Esophagus muscularis mucosa (tissue), 4 donors: Measurements from ENCODE around the gene TSC22D3. TPM values are rescaled to one million over a fixed set of nuclear protein-coding genes. Genes with fewer than 3 reads are reported as not detected.
"Not testable (repeated sequence)": the region's sequence is repeated elsewhere in the genome, so short reads cannot be mapped to it uniquely, and the experiment has no call there.

ENCODE experiments used
- DNase-seq: peaks from one replicate; pipeline ENCODE4 v3.0.0-alpha.2; 2017; ENCODE audit errors: extremely low spot score
- H3K27ac ChIP-seq, 4 donors: fragments of 200-600 bp; sonication (generic); replicated peaks in 1 of 4; 1 replicate in 3 of 4; 2 replicates in 1 of 4; pipeline ENCODE4 v1.5.1; 2016 to 2019; ENCODE audit warnings: mild to moderate bottlenecking in 1 of 4
- H3K27me3 ChIP-seq, 4 donors: fragments of 200-600 bp; sonication (generic); one replicate each; pipeline versions ENCODE4 v1.5.1 to v1.6.0; 2016 to 2019
- H3K36me3 ChIP-seq, 4 donors: fragments of 200-600 bp; sonication (generic); one replicate each; pipeline ENCODE4 v1.5.1; 2016 to 2019
- H3K4me1 ChIP-seq, 4 donors: fragments of 200-600 bp; sonication (generic); one replicate each; pipeline ENCODE4 v1.5.1; 2016 to 2019
- H3K4me3 ChIP-seq, 4 donors: fragments of 200-600 bp; sonication (generic); 1 replicate in 2 of 4; 2 replicates in 2 of 4; pipeline ENCODE4 v1.5.1; 2016 to 2019; ENCODE audit warnings: mild to moderate bottlenecking in 4 of 4, moderate library complexity in 1 of 4
- H3K9me3 ChIP-seq, 4 donors: fragments of 200-600 bp; sonication (generic); 1 replicate in 3 of 4; 2 replicates in 1 of 4; pipeline ENCODE4 v1.5.1; 2016 to 2019
- CTCF ChIP-seq, 3 experiments: fragments of 200-600 bp in 2 of 3; fragments of 450-650 bp in 1 of 3; sonication (generic) in 2 of 3; IDR thresholded peaks; one replicate each; pipeline ENCODE4 v1.5.1; 2017 to 2019; ENCODE audit warnings: antibody characterized with exemption in 3 of 3, mild to moderate bottlenecking in 2 of 3, moderate library complexity in 1 of 3
- EP300 ChIP-seq: sonication (generic); formaldehyde crosslinking; IDR thresholded peaks from one replicate; pipeline ENCODE4 v1.6.1; 2017; ENCODE audit warnings: antibody characterized with exemption
- POLR2A ChIP-seq: fragments of 450-650 bp; IDR thresholded peaks from one replicate; pipeline ENCODE4 v1.6.1; 2017; ENCODE audit warnings: antibody characterized with exemption, moderate library complexity, mild to moderate bottlenecking, low read depth
- POLR2AphosphoS5 ChIP-seq, 2 donors: sonication (generic); formaldehyde crosslinking; IDR thresholded peaks; one replicate each; pipeline ENCODE4 v1.6.1; 2017; ENCODE audit warnings: antibody characterized with exemption in 2 of 2
- WGBS: methylation state at CpG from one replicate; pipeline ENCODE4 v1.1.5; 2018; 5-methylcytosine and 5-hydroxymethylcytosine counted together
- intact Hi-C: fragments of 100-400 bp; cut with DNase I; formaldehyde crosslinking; loops from one replicate; pipeline ENCODE4 v1.15.1; 2023
- total RNA-seq, 4 donors: library from RNA; depleted of rRNA; stranded (reverse); fragments of >200 nt; gene quantifications; one replicate each; pipeline versions ENCODE4 v1.1.0 to v1.2.1, GENCODE V29; 2016

Gene TSC22D3
- total RNA-seq, 4 donors from 2014 or later = 389 to 1,047 (median 786) TPM

- Histone ChIP-seq H3K4me3 (peak overlapping the region; percentile 59 to 66 (median 64)), H3K27ac (peak overlapping the region; percentile 91 to 96 (median 92)), H3K9me3 (no peaks in the 10 kb centered on the region), H3K27me3 (no peaks in the 10 kb centered on the region), H3K36me3 (no peaks in the 10 kb centered on the region), H3K4me1 (peaks cover 21 to 65% (median 54%) of the 10 kb centered on the region in 4 donors)
- intact Hi-C loops = no loop called here
- no peak for TF ChIP-seq CTCF (IDR thresholded peaks at IDR 0.05)
- TF ChIP-seq POLR2A = no peak
- peak; percentile 30 to 77 for TF ChIP-seq POLR2AphosphoS5 (IDR thresholded peaks at IDR 0.05)
- TF ChIP-seq EP300 = no peak
- DNase-seq = peak; percentile 94
- WGBS = 45% methylated on average over 9 of the region's 9 CpGs
Measured at GRCh38 chrX:107674480-107675364, 100.9 kb downstream of the TSC22D3 start.

- no peaks in the 10 kb centered on the region for H3K27me3 ChIP-seq
- DNase-seq = peak; percentile 95
- no peaks in the 10 kb centered on the region for H3K36me3 ChIP-seq
- peaks cover 21 to 58% (median 50%) of the 10 kb centered on the region in 4 donors for H3K4me1 ChIP-seq
- intact Hi-C loops = loop anchor here (2.0 kb wide), 1 partner anchor 43 kb away; no protein-coding TSS in a partner anchor
- 47% methylated on average over 6 of the region's 7 CpGs for WGBS
- H3K9me3 ChIP-seq = no peaks in the 10 kb centered on the region
- H3K27ac ChIP-seq = peak overlapping the region; percentile 91 to 96 (median 92)
- TF ChIP-seq POLR2AphosphoS5 (IDR thresholded peaks at IDR 0.05) (peak; percentile 75 to 83), POLR2A (no peak), CTCF (IDR thresholded peaks at IDR 0.05) (no peak), EP300 (peak; percentile 71)
- H3K4me3 ChIP-seq = peak overlapping the region; percentile 59 to 66 (median 64)
Measured at GRCh38 chrX:107673933-107674479, 101.6 kb downstream of the TSC22D3 start.

GRCh38 chrX:107673431-107673830 is 102.2 kb downstream of the TSC22D3 start:
- Histone ChIP-seq H3K27me3 (no peaks in the 10 kb centered on the region), H3K27ac (peak overlapping the region; percentile 91 to 96 (median 92)), H3K36me3 (no peaks in the 10 kb centered on the region), H3K4me1 (peaks cover 21 to 52% (median 45%) of the 10 kb centered on the region in 4 donors), H3K9me3 (no peaks in the 10 kb centered on the region), H3K4me3 (peak overlapping the region in 1 of 4 donors; percentile 24)
- no peak for TF ChIP-seq POLR2AphosphoS5 (IDR thresholded peaks at IDR 0.05)
- TF ChIP-seq POLR2A = no peak
- no peak for TF ChIP-seq CTCF (IDR thresholded peaks at IDR 0.05)
- TF ChIP-seq EP300 = no peak
- intact Hi-C loops = loop anchor here (2.0 kb wide), 1 partner anchor 43 kb away; no protein-coding TSS in a partner anchor
- 80% methylated on average over 6 of the region's 6 CpGs for WGBS
- no peak for DNase-seq

- intact Hi-C loops = loop anchor here (2.0 kb wide), 1 partner anchor 44 kb away; no protein-coding TSS in a partner anchor
- WGBS = 0% methylated on average over 5 of the region's 9 CpGs
- peak; percentile 44 for TF ChIP-seq EP300
- peak; percentile 83 to 88 for TF ChIP-seq POLR2AphosphoS5 (IDR thresholded peaks at IDR 0.05)
- no peak for TF ChIP-seq POLR2A
- peak; percentile 66 to 85 (median 74) for TF ChIP-seq CTCF (IDR thresholded peaks at IDR 0.05)
Measured at GRCh38 chrX:107672955-107673378, 102.6 kb downstream of the TSC22D3 start.

GRCh38 chrX:107671256-107671655 is 104.3 kb downstream of the TSC22D3 start:
- H3K27ac ChIP-seq, intact Hi-C loops, H3K27me3 ChIP-seq, H3K9me3 ChIP-seq, DNase-seq, H3K4me3 ChIP-seq, H3K36me3 ChIP-seq: not testable (repeated sequence)
- WGBS = 82% methylated on average over 9 of the region's 9 CpGs
- peaks cover 12 to 38% (median 32%) of the 10 kb centered on the region in 4 donors for H3K4me1 ChIP-seq

More at GRCh38 chrX:107672955-107673378, 102.6 kb downstream of the TSC22D3 start:
- Histone ChIP-seq H3K4me1 (peaks cover 16 to 47% (median 40%) of the 10 kb centered on the region in 4 donors), H3K4me3 (peak overlapping the region in 1 of 4 donors; percentile 24), H3K36me3 (no peaks in the 10 kb centered on the region), H3K27me3 (no peaks in the 10 kb centered on the region), H3K27ac (peak overlapping the region; percentile 91 to 96 (median 92)), H3K9me3 (no peaks in the 10 kb centered on the region)
- DNase-seq = peak; percentile 94
